NCI-H748 (cell line): ENCODE measurements around the gene DNAI2.
A peak's percentile ranks its signal among the peaks of the same experiment; 100 is the strongest.

Experiments
- DNase-seq: peaks from one replicate; lab custom pipeline; 2025; ENCODE audit not compliant: unreplicated experiment; lab: John Stamatoyannopoulos, UW

The DNAI2 gene

GRCh38 chr17:74360899-74361229 lies 86.8 kb downstream of the DNAI2 start:
- DNase-seq = no peak

GRCh38 chr17:74361230-74362068 lies 87.4 kb downstream of the DNAI2 start, which contains the start of gene BTBD17:
Gene BTBD17 (minus strand): TSS chr17:74361868. CDS start chr17:74361819, 49 bp downstream.
- peak; percentile 89 for DNase-seq

- DNase-seq = no peak
Observed at GRCh38 chr17:74362069-74362405, 88.0 kb downstream of the DNAI2 start.

GRCh38 chr17:74362810-74363498 lies 88.9 kb downstream of the DNAI2 start:
- no peak for DNase-seq
